Measurements from ENCODE around the gene CARS1. TPM values are rescaled to one million over a fixed set of nuclear protein-coding genes. Genes with fewer than 3 reads are reported as not detected.

The CARS1 gene
- total RNA-seq, 1 experiment from 2014 or later, result 120 TPM

DNA sequence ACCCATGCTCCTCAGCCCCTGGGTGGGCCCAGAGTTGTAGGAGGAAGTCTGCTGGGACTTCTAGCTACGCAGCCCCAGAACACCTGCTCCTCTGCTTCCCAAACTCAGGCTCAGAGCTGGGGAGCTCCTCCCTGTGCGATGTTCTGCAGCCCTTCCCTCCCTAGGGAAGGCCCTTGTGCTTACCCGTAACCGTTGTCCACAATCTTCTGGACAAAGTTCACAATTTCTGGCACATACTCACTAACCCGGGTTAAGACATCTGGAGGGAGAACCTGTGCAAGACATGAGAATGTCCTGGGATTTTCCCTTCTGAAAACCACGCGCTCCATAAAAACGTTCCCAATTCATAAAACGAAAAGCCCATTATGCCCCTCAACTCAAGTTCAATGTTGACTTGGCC lies 28.4 kb downstream of the CARS1 start:
- no peaks in the 10 kb centered on the region for H3K27me3 ChIP-seq (ENCODE audit: control insufficient read depth, insufficient read depth, low read length)
- no TSS peak for BruUV-seq (replicated peaks)
- POLR2A ChIA-PET, result no interaction called here
- no peak for DNase-seq (ENCODE audit: low read depth, low spot score)
- no peak for TF ChIP-seq TCF7L2 (IDR thresholded peaks at IDR 0.05; ENCODE audit: low read depth, low read length)
- no peak for TF ChIP-seq POLR2AphosphoS5 (IDR thresholded peaks at IDR 0.05; ENCODE audit: low read depth, low read length)
- TF ChIP-seq CTCF (IDR thresholded peaks at IDR 0.05), result no peak
- no peak for TF ChIP-seq SIN3A (IDR thresholded peaks at IDR 0.05; ENCODE audit: borderline replicate concordance, insufficient read depth, low read depth, low read length)
- TF ChIP-seq, protein P1, sequence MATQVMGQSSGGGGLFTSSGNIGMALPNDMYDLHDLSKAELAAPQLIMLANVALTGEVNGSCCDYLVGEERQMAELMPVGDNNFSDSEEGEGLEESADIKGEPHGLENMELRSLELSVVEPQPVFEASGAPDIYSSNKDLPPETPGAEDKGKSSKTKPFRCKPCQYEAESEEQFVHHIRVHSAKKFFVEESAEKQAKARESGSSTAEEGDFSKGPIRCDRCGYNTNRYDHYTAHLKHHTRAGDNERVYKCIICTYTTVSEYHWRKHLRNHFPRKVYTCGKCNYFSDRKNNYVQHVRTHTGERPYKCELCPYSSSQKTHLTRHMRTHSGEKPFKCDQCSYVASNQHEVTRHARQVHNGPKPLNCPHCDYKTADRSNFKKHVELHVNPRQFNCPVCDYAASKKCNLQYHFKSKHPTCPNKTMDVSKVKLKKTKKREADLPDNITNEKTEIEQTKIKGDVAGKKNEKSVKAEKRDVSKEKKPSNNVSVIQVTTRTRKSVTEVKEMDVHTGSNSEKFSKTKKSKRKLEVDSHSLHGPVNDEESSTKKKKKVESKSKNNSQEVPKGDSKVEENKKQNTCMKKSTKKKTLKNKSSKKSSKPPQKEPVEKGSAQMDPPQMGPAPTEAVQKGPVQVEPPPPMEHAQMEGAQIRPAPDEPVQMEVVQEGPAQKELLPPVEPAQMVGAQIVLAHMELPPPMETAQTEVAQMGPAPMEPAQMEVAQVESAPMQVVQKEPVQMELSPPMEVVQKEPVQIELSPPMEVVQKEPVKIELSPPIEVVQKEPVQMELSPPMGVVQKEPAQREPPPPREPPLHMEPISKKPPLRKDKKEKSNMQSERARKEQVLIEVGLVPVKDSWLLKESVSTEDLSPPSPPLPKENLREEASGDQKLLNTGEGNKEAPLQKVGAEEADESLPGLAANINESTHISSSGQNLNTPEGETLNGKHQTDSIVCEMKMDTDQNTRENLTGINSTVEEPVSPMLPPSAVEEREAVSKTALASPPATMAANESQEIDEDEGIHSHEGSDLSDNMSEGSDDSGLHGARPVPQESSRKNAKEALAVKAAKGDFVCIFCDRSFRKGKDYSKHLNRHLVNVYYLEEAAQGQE (IDR thresholded peaks at IDR 0.05; ENCODE audit: insufficient read depth in 1 of 2, low read depth in 2 of 2, low read length in 1 of 2), result no peak
- H3K36me3 ChIP-seq (ENCODE audit: control insufficient read depth, insufficient read depth, low read length), result peaks cover 52% of the 10 kb centered on the region
- no peak overlapping the region for H3K27ac ChIP-seq (ENCODE audit: low read length)
- CTCF ChIA-PET, result no interaction called here
- in situ Hi-C loops (cut with HindIII; ENCODE audit: low pct_unique_long_range_greater_than_20kb, low sequenced_read_pairs) (no loop called here), intact Hi-C loops (cut with micrococcal nuclease; ENCODE audit: unreplicated experiment) (no loop called here)
- no peaks in the 10 kb centered on the region for H3K9me3 ChIP-seq (ENCODE audit: control insufficient read depth, insufficient read depth, low read depth, low read length)
- H3K4me1 ChIP-seq (ENCODE audit: control insufficient read depth, insufficient read depth, low read length), result no peaks in the 10 kb centered on the region
- no peak for ATAC-seq
- H3K4me3 ChIP-seq (ENCODE audit: low read depth in 2 of 2, low read length in 2 of 2), result no peak overlapping the region

DNA sequence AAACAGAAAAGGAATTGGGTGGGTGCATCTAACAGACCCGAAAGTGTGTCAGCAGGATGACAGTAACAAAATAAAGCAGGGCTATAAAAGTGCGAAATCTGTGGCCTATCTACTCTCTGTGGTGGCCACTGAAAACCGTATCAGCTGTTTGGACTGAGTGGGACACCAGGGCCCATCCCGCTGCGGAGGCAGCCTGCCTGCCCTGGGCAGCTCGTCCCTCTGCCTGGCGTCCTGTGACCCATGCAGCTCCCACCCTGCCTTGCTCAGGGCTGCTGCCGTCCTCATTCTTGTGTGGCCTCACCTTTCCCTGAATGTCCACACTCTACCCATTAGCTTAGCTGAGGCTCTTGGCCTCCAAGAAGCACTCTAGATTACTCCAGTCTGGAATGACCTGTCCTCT lies 30.4 kb downstream of the CARS1 start:
- no peak overlapping the region for H3K4me3 ChIP-seq (ENCODE audit: low read depth in 2 of 2, low read length in 2 of 2)
- no peaks in the 10 kb centered on the region for H3K4me1 ChIP-seq (ENCODE audit: control insufficient read depth, insufficient read depth, low read length)
- H3K36me3 ChIP-seq (ENCODE audit: control insufficient read depth, insufficient read depth, low read length), result peaks cover 44% of the 10 kb centered on the region
- in situ Hi-C loops (cut with HindIII; ENCODE audit: low pct_unique_long_range_greater_than_20kb, low sequenced_read_pairs) (no loop called here), intact Hi-C loops (cut with micrococcal nuclease; ENCODE audit: unreplicated experiment) (no loop called here)
- DNase-seq (ENCODE audit: low read depth, low spot score) (no peak), ATAC-seq (no peak)
- TF ChIP-seq, protein P1 (IDR thresholded peaks at IDR 0.05; ENCODE audit: insufficient read depth in 1 of 2, low read depth in 2 of 2, low read length in 1 of 2), result no peak
- no peak for TF ChIP-seq SIN3A (IDR thresholded peaks at IDR 0.05; ENCODE audit: borderline replicate concordance, insufficient read depth, low read depth, low read length)
- H3K27me3 ChIP-seq (ENCODE audit: control insufficient read depth, insufficient read depth, low read length), result no peaks in the 10 kb centered on the region
- no peaks in the 10 kb centered on the region for H3K9me3 ChIP-seq (ENCODE audit: control insufficient read depth, insufficient read depth, low read depth, low read length)
- BruUV-seq (replicated peaks), result no TSS peak
- ChIA-PET CTCF (no interaction called here), POLR2A (no interaction called here)
- no peak overlapping the region for H3K27ac ChIP-seq (ENCODE audit: low read length)
